ENCODE results near the gene RNF26. TPM values are rescaled to one million over a fixed set of nuclear protein-coding genes. Genes with fewer than 3 reads are reported as not detected.

The RNF26 gene
- polyA plus RNA-seq, 1 of the 3 experiments (the other 2 are of a cell fraction), result 31.9 TPM

- H3K79me2 ChIP-seq (ENCODE audit: insufficient read depth), result no peaks in the 10 kb centered on the region
Observed at GRCh38 chr11:119322360-119322739, 12.0 kb upstream of the RNF26 start.

GRCh38 chr11:119322921-119323531 lies 11.3 kb upstream of the RNF26 start:
- Histone ChIP-seq H3K79me2 (ENCODE audit: insufficient read depth) (no peaks in the 10 kb centered on the region), H3K9me3 (no peaks in the 10 kb centered on the region), H3K4me1 (ENCODE audit: control insufficient read depth in 1 of 2, insufficient read depth in 2 of 2, low read depth in 1 of 2, low read length in 1 of 2) (peaks cover 0 to 17% of the 10 kb centered on the region in 2 experiments; a peak in 1 of 4 replicates), H3K9me2 (no peaks in the 10 kb centered on the region), H3K4me2 (no peak overlapping the region), H3F3A (replicated peaks; ENCODE audit: insufficient read depth) (peaks cover 4% of the 10 kb centered on the region), H3K4me3 (ENCODE audit: low read depth in 2 of 2, low read length in 1 of 2) (peak overlapping the region in 1 of 2 experiments; percentile 31; a peak in 1 of 4 replicates), H2AFZ (ENCODE audit: low read depth) (no peak overlapping the region), H3K36me3 (replicated peaks in 1 of 2; ENCODE audit: control insufficient read depth in 1 of 2, insufficient read depth in 2 of 2, low read length in 1 of 2) (no peaks in the 10 kb centered on the region), H3K9ac (no peak overlapping the region), H3K27ac (ENCODE audit: low read depth in 2 of 2, low read length in 1 of 2) (no peak overlapping the region), H3K27me3 (ENCODE audit: insufficient read depth) (no peaks in the 10 kb centered on the region), H4K20me1 (ENCODE audit: insufficient read depth) (no peaks in the 10 kb centered on the region)
- ChIA-PET POLR2A (interaction anchor here (0.9 to 1.6 kb wide), 3 partner anchors 15 to 238 kb away, joined by 3 to 8 read pairs (median 7); a partner anchor contains a TSS), CTCF (interaction anchor here (0.6 to 8.9 kb wide), 61 partner anchors 8 to 265 kb away, joined by 3 to 106 read pairs (median 6); partner anchors contain the start of genes C1QTNF5, C2CD2L, CBL and NLRX1)
- 83% methylated on average over 16 of the region's 20 CpGs for WGBS (ENCODE audit: low lambda C conversion rate)
- DNase-seq, result no peak
- TF ChIP-seq MXI1 (IDR thresholded peaks at IDR 0.05; ENCODE audit: low read depth, low read length), result no peak
- no peak for TF ChIP-seq FOXJ3 (CRISPR knock-in tag; IDR thresholded peaks at IDR 0.05)
- no peak for TF ChIP-seq TAF1 (IDR thresholded peaks at IDR 0.05; ENCODE audit: borderline replicate concordance, low read depth, low read length)
- TF ChIP-seq FOSL2 (IDR thresholded peaks at IDR 0.05; ENCODE audit: borderline replicate concordance, low read depth), result no peak
- TF ChIP-seq, protein P1, sequence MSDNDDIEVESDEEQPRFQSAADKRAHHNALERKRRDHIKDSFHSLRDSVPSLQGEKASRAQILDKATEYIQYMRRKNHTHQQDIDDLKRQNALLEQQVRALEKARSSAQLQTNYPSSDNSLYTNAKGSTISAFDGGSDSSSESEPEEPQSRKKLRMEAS (IDR thresholded peaks at IDR 0.05; ENCODE audit: low read depth), result no peak
- TF ChIP-seq CHD2 (IDR thresholded peaks at IDR 0.05; ENCODE audit: low read length, partially characterized antibody), result no peak
- TF ChIP-seq EP300 (IDR thresholded peaks at IDR 0.05; ENCODE audit: borderline replicate concordance in 1 of 2, low read depth in 1 of 2, low read length in 1 of 2), result no peak
- TF ChIP-seq NFIC (IDR thresholded peaks at IDR 0.05; ENCODE audit: borderline replicate concordance), result no peak
- TF ChIP-seq SIN3A (IDR thresholded peaks at IDR 0.05; ENCODE audit: borderline replicate concordance, low read depth, low read length), result no peak
- no peak for TF ChIP-seq RFX5 (IDR thresholded peaks at IDR 0.05; ENCODE audit: low read length)
- TF ChIP-seq JUND (IDR thresholded peaks at IDR 0.05), result no peak
- no peak for TF ChIP-seq RXRA (IDR thresholded peaks at IDR 0.05; ENCODE audit: borderline replicate concordance, low read depth)
- TF ChIP-seq, protein P2, sequence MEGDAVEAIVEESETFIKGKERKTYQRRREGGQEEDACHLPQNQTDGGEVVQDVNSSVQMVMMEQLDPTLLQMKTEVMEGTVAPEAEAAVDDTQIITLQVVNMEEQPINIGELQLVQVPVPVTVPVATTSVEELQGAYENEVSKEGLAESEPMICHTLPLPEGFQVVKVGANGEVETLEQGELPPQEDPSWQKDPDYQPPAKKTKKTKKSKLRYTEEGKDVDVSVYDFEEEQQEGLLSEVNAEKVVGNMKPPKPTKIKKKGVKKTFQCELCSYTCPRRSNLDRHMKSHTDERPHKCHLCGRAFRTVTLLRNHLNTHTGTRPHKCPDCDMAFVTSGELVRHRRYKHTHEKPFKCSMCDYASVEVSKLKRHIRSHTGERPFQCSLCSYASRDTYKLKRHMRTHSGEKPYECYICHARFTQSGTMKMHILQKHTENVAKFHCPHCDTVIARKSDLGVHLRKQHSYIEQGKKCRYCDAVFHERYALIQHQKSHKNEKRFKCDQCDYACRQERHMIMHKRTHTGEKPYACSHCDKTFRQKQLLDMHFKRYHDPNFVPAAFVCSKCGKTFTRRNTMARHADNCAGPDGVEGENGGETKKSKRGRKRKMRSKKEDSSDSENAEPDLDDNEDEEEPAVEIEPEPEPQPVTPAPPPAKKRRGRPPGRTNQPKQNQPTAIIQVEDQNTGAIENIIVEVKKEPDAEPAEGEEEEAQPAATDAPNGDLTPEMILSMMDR (IDR thresholded peaks at IDR 0.05), result no peak
- TF ChIP-seq, protein P3, sequence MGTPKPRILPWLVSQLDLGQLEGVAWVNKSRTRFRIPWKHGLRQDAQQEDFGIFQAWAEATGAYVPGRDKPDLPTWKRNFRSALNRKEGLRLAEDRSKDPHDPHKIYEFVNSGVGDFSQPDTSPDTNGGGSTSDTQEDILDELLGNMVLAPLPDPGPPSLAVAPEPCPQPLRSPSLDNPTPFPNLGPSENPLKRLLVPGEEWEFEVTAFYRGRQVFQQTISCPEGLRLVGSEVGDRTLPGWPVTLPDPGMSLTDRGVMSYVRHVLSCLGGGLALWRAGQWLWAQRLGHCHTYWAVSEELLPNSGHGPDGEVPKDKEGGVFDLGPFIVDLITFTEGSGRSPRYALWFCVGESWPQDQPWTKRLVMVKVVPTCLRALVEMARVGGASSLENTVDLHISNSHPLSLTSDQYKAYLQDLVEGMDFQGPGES (IDR thresholded peaks at IDR 0.05; ENCODE audit: low read depth, low read length), result no peak
- TF ChIP-seq, protein P4, sequence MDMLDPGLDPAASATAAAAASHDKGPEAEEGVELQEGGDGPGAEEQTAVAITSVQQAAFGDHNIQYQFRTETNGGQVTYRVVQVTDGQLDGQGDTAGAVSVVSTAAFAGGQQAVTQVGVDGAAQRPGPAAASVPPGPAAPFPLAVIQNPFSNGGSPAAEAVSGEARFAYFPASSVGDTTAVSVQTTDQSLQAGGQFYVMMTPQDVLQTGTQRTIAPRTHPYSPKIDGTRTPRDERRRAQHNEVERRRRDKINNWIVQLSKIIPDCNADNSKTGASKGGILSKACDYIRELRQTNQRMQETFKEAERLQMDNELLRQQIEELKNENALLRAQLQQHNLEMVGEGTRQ (IDR thresholded peaks at IDR 0.05; ENCODE audit: borderline replicate concordance, low read depth, low read length), result no peak

More at GRCh38 chr11:119322360-119322739, 12.0 kb upstream of the RNF26 start:
- Histone ChIP-seq H3K9me2 (no peaks in the 10 kb centered on the region), H2AFZ (ENCODE audit: low read depth) (no peak overlapping the region), H3K9ac (no peak overlapping the region), H4K20me1 (ENCODE audit: insufficient read depth) (no peaks in the 10 kb centered on the region), H3K27me3 (ENCODE audit: insufficient read depth) (no peaks in the 10 kb centered on the region), H3K4me3 (ENCODE audit: low read depth in 2 of 2, low read length in 1 of 2) (no peak overlapping the region; a peak in 1 of 4 replicates), H3K4me1 (ENCODE audit: control insufficient read depth in 1 of 2, insufficient read depth in 2 of 2, low read depth in 1 of 2, low read length in 1 of 2) (peaks cover 0 to 20% of the 10 kb centered on the region in 2 experiments; a peak in 1 of 4 replicates), H3F3A (replicated peaks; ENCODE audit: insufficient read depth) (peaks cover 4% of the 10 kb centered on the region), H3K4me2 (no peak overlapping the region), H3K9me3 (no peaks in the 10 kb centered on the region), H3K36me3 (replicated peaks in 1 of 2; ENCODE audit: control insufficient read depth in 1 of 2, insufficient read depth in 2 of 2, low read length in 1 of 2) (no peaks in the 10 kb centered on the region), H3K27ac (ENCODE audit: low read depth in 2 of 2, low read length in 1 of 2) (no peak overlapping the region)
- no peak for DNase-seq
- TF ChIP-seq RAD21 (IDR thresholded peaks at IDR 0.05; ENCODE audit: low read length) (no peak), RXRA (IDR thresholded peaks at IDR 0.05; ENCODE audit: borderline replicate concordance, low read depth) (no peak), PBX3 (IDR thresholded peaks at IDR 0.05) (no peak), ELF1 (IDR thresholded peaks at IDR 0.05) (no peak), JUND (IDR thresholded peaks at IDR 0.05) (no peak), POLR2AphosphoS5 (IDR thresholded peaks at IDR 0.05; ENCODE audit: low read depth, low read length) (no peak)
- TF ChIP-seq, protein P5, sequence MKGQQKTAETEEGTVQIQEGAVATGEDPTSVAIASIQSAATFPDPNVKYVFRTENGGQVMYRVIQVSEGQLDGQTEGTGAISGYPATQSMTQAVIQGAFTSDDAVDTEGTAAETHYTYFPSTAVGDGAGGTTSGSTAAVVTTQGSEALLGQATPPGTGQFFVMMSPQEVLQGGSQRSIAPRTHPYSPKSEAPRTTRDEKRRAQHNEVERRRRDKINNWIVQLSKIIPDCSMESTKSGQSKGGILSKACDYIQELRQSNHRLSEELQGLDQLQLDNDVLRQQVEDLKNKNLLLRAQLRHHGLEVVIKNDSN (IDR thresholded peaks at IDR 0.05; ENCODE audit: borderline replicate concordance, low read depth), result no peak
- POLR2A ChIA-PET, result no interaction called here
- 72% methylated on average over 6 of the region's 6 CpGs for WGBS (ENCODE audit: low lambda C conversion rate)
- CTCF ChIA-PET, result interaction anchor here (0.8 to 8.9 kb wide), 18 partner anchors 11 to 226 kb away, joined by 3 to 106 read pairs (median 6); partner anchors contain the start of genes C1QTNF5, CBL and RNF26
